ENCODE data around the gene SPDYE2.
"Not testable (repeated sequence)": the region's sequence is repeated elsewhere in the genome, so short reads cannot be mapped to it uniquely, and the experiment has no call there.

DNA sequence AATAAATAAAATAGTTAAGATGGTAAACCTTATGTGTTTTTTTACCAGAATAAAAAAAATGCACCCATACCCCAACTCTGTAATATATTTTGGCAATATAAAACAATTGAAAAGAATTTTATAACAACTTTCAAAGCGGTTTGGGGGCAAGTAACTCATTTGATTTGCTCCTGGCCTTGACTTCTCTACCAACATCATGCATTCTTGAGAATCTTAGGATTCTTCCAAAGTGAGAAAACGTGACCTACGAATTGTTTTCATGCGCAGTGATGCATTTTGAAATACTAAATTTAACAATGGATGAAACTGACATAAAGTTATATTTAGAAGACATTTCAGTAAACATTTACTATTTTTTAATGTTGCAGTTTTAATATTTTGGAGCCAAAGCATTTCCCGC is 30.2 kb upstream of the SPDYE2 start:
- not testable (repeated sequence) for TF ChIP-seq POLR2A (IDR thresholded peaks at IDR 0.05; ENCODE audit: low read length); CBX8 (IDR thresholded peaks at IDR 0.05)
- TF ChIP-seq, protein P1, sequence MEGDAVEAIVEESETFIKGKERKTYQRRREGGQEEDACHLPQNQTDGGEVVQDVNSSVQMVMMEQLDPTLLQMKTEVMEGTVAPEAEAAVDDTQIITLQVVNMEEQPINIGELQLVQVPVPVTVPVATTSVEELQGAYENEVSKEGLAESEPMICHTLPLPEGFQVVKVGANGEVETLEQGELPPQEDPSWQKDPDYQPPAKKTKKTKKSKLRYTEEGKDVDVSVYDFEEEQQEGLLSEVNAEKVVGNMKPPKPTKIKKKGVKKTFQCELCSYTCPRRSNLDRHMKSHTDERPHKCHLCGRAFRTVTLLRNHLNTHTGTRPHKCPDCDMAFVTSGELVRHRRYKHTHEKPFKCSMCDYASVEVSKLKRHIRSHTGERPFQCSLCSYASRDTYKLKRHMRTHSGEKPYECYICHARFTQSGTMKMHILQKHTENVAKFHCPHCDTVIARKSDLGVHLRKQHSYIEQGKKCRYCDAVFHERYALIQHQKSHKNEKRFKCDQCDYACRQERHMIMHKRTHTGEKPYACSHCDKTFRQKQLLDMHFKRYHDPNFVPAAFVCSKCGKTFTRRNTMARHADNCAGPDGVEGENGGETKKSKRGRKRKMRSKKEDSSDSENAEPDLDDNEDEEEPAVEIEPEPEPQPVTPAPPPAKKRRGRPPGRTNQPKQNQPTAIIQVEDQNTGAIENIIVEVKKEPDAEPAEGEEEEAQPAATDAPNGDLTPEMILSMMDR (IDR thresholded peaks at IDR 0.05): not testable (repeated sequence)

Measured in A549 (cell line).